Neural cell (in vitro differentiated cells): ENCODE results near the gene TNMD. TPM values are rescaled to one million over a fixed set of nuclear protein-coding genes. Genes with fewer than 3 reads are reported as not detected.
A peak's percentile ranks its signal among the peaks of the same experiment; 100 is the strongest.

Experiments
- H2AFZ ChIP-seq: fragments of 200-600, 300-800 bp; sonication (generic), shearing (Covaris generic); 2 replicates; pipeline ENCODE4 v1.6.0; 2014; ENCODE audit warnings: low read depth, mild to moderate bottlenecking, antibody characterized with exemption, low read length, moderate library complexity
- H3F3A ChIP-seq: fragments of 200-600 bp; shearing (Covaris generic); 2 replicates; pipeline ENCODE4 v1.6.1; 2016; ENCODE audit warnings: mild to moderate bottlenecking, moderate library complexity, mixed read lengths, antibody characterized with exemption, low read length; ENCODE audit not compliant: insufficient read depth, poor library complexity, severe bottlenecking
- H3K27ac ChIP-seq: fragments of 200-600, 300-800 bp; sonication (generic), shearing (Covaris generic); 2 replicates; pipeline ENCODE4 v1.5.1; 2014; ENCODE audit warnings: mild to moderate bottlenecking, low read length, moderate library complexity
- H3K27me3 ChIP-seq: fragments of 300-800, 200-600 bp; sonication (generic), shearing (Covaris generic); 2 replicates; pipeline ENCODE4 v1.6.0; 2014; ENCODE audit warnings: mild to moderate bottlenecking, low read depth, low read length, moderate library complexity; ENCODE audit not compliant: insufficient read depth
- H3K36me3 ChIP-seq: fragments of 300-800, 200-600 bp; sonication (generic), shearing (Covaris generic); 2 replicates; pipeline ENCODE4 v1.5.1; 2014; ENCODE audit warnings: mild to moderate bottlenecking, antibody characterized with exemption, low read length, moderate library complexity; ENCODE audit not compliant: insufficient read depth
- H3K4me2 ChIP-seq: fragments of 300-800, 200-600 bp; sonication (generic), shearing (Covaris generic); 2 replicates; pipeline ENCODE4 v1.6.0; 2014; ENCODE audit warnings: mild to moderate bottlenecking, low read length
- H3K4me3 ChIP-seq: fragments of 300-800, 200-600 bp; sonication (generic), shearing (Covaris generic); 2 replicates; pipeline ENCODE4 v1.5.1; 2014; ENCODE audit warnings: mild to moderate bottlenecking, low read length, moderate library complexity
- H3K79me2 ChIP-seq: fragments of 200-600 bp; shearing (Covaris generic); replicated peaks from 2 replicates; pipeline ENCODE4 v1.6.0; 2014; ENCODE audit warnings: mild to moderate bottlenecking, low read length, moderate library complexity; ENCODE audit not compliant: insufficient read depth
- H3K9ac ChIP-seq: fragments of 300-800, 200-600 bp; sonication (generic), shearing (Covaris generic); 2 replicates; pipeline ENCODE4 v1.6.1; 2016; ENCODE audit warnings: mild to moderate bottlenecking, low read length, mixed read lengths
- H3K9me2 ChIP-seq: fragments of 200-600 bp; shearing (Covaris generic); 2 replicates; pipeline ENCODE4 v1.6.1; 2016; ENCODE audit warnings: mild to moderate bottlenecking, low read length, mixed read lengths; ENCODE audit not compliant: insufficient read depth
- H3K9me3 ChIP-seq: fragments of 200-600, 300-800 bp; sonication (generic), shearing (Covaris generic); 2 replicates; pipeline ENCODE4 v1.6.1; 2016; ENCODE audit warnings: mild to moderate bottlenecking, mixed run types, low read length, moderate library complexity, mixed read lengths
- H4K20me1 ChIP-seq: fragments of 200-600 bp; shearing (Covaris generic); 2 replicates; pipeline ENCODE4 v1.6.1; 2016; ENCODE audit warnings: mild to moderate bottlenecking, mixed run types; ENCODE audit not compliant: insufficient read depth
- CTCF ChIP-seq: fragments of 450-650 bp; IDR thresholded peaks from 2 replicates; pipeline ENCODE4 v1.5.1; 2014; ENCODE audit warnings: antibody characterized with exemption, mild to moderate bottlenecking, moderate library complexity; ENCODE audit not compliant: poor library complexity, severe bottlenecking
- EP300 ChIP-seq: fragments of 450-650 bp; conservative IDR thresholded peaks from 2 replicates; pipeline ENCODE4 v1.6.1; 2014; ENCODE audit warnings: antibody characterized with exemption, mild to moderate bottlenecking, moderate library complexity; ENCODE audit not compliant: poor library complexity, severe bottlenecking
- EZH2 ChIP-seq: fragments of 200-600, 300-800 bp; shearing (Covaris generic), sonication (generic); IDR thresholded peaks from 2 replicates; pipeline ENCODE4 v1.6.1; 2014; ENCODE audit warnings: antibody characterized with exemption, low read length, borderline replicate concordance, mild to moderate bottlenecking; ENCODE audit not compliant: insufficient read depth, poor library complexity, severe bottlenecking
- MXI1 ChIP-seq: fragments of 450-650 bp; conservative IDR thresholded peaks from 2 replicates; pipeline ENCODE4 v1.6.1; 2014; ENCODE audit warnings: antibody characterized with exemption, mild to moderate bottlenecking; ENCODE audit not compliant: poor library complexity, severe bottlenecking
- POLR2AphosphoS5 ChIP-seq: IDR thresholded peaks from 2 replicates; pipeline ENCODE4 v1.6.1; 2012
- RAD21 ChIP-seq: fragments of 450-650 bp; conservative IDR thresholded peaks from 2 replicates; pipeline ENCODE4 v1.6.1; 2014; ENCODE audit warnings: antibody characterized with exemption, mild to moderate bottlenecking, moderate library complexity
- REST ChIP-seq: IDR thresholded peaks from 2 replicates; pipeline ENCODE4 v1.6.1; 2012; ENCODE audit warnings: borderline replicate concordance
- SMC3 ChIP-seq: fragments of 450-650 bp; conservative IDR thresholded peaks from 2 replicates; pipeline ENCODE4 v1.6.1; 2014; ENCODE audit warnings: antibody characterized with exemption, mild to moderate bottlenecking, moderate library complexity; ENCODE audit not compliant: poor library complexity
- TAF1 ChIP-seq: IDR thresholded peaks from 2 replicates; pipeline ENCODE4 v1.6.1; 2012; ENCODE audit warnings: low read depth
- polyA plus RNA-seq: library from polyadenylated mRNA; depleted of rRNA; stranded (reverse); fragments of >200 nt; gene quantifications from 2 replicates; pipeline ENCODE4 v1.2.3, GENCODE V29; 2014

TNMD gene
- polyA plus RNA-seq, 1 donor from 2014 or later = 0.24 TPM

- TF ChIP-seq MXI1 (no peak), TAF1 (no peak), RAD21 (no peak), CTCF (no peak), REST (no peak), SMC3 (no peak), POLR2AphosphoS5 (no peak), EZH2 (no peak), EP300 (no peak)
- H3K9me2 ChIP-seq = no peaks in the 10 kb centered on the region
- no peaks in the 10 kb centered on the region for H3K9me3 ChIP-seq
Observed at GRCh38 chrX:100625985-100626491, 41.3 kb downstream of the TNMD start.

GRCh38 chrX:100635040-100635439 lies 50.3 kb downstream of the TNMD start:
- Histone ChIP-seq H3K27me3 (no peaks in the 10 kb centered on the region), H3K79me2 (no peaks in the 10 kb centered on the region), H3K27ac (no peak overlapping the region), H3F3A (no peaks in the 10 kb centered on the region), H3K4me2 (no peak overlapping the region), H3K9me3 (no peaks in the 10 kb centered on the region), H3K9ac (no peak overlapping the region), H3K36me3 (no peaks in the 10 kb centered on the region), H4K20me1 (no peaks in the 10 kb centered on the region), H3K9me2 (no peaks in the 10 kb centered on the region), H3K4me3 (peak overlapping the region; percentile 69), H2AFZ (no peak overlapping the region)
- TF ChIP-seq EZH2 = no peak
- no peak for TF ChIP-seq TAF1
- no peak for TF ChIP-seq MXI1
- no peak for TF ChIP-seq SMC3
- TF ChIP-seq RAD21 = no peak
- no peak for TF ChIP-seq POLR2AphosphoS5
- TF ChIP-seq REST = no peak
- no peak for TF ChIP-seq EP300
- no peak for TF ChIP-seq CTCF

More at GRCh38 chrX:100625985-100626491, 41.3 kb downstream of the TNMD start:
- Histone ChIP-seq H3K36me3 (no peaks in the 10 kb centered on the region), H2AFZ (no peak overlapping the region), H3K27me3 (no peaks in the 10 kb centered on the region), H3K4me2 (no peak overlapping the region), H3K4me3 (no peak overlapping the region), H3K27ac (no peak overlapping the region), H3K79me2 (no peaks in the 10 kb centered on the region), H4K20me1 (no peaks in the 10 kb centered on the region), H3K9ac (no peak overlapping the region), H3F3A (no peaks in the 10 kb centered on the region)
